Activated CD4-positive, alpha-beta T cell treated with anti-CD3 and anti-CD28 coated beads for 36 hours (primary cell): ENCODE results near the gene CWC27. TPM values are rescaled to one million over a fixed set of nuclear protein-coding genes. Genes with fewer than 3 reads are reported as not detected.

Experiments used
- ATAC-seq: fragments of 200-7000 bp; cut with Tn5 transposase; one replicate; pipeline ENCODE4 v1.10.0; 2021; ENCODE audit warnings: mild to moderate bottlenecking, moderate library complexity
- CTCF ChIA-PET: fragments of 350-600 bp; sonication (Branson Sonifier 250); formaldehyde crosslinking; loops from one replicate; lab custom pipeline; 2021; ENCODE audit warnings: antibody characterized with exemption; lab: Charles Lee
- POLR2A ChIA-PET: fragments of 350-600 bp; sonication (Branson Sonifier 250); formaldehyde crosslinking; loops from one replicate; lab custom pipeline; 2021; ENCODE audit warnings: antibody characterized with exemption, inconsistent platforms; lab: Charles Lee
- DNase-seq: peaks from one replicate; pipeline ENCODE4 v3.0.0-alpha.2; 2020
- H3K27ac Mint-ChIP-seq: one replicate; pipeline ENCODE4 v1.8.0; 2021; ENCODE audit warnings: mixed read lengths
- H3K27me3 Mint-ChIP-seq: one replicate; pipeline ENCODE4 v1.8.0; 2021; ENCODE audit warnings: mixed read lengths
- H3K36me3 Mint-ChIP-seq: one replicate; pipeline ENCODE4 v1.8.0; 2021; ENCODE audit warnings: low read depth, mixed read lengths
- H3K4me1 Mint-ChIP-seq: one replicate; pipeline ENCODE4 v1.8.0; 2021; ENCODE audit warnings: mixed read lengths
- H3K4me3 Mint-ChIP-seq: one replicate; pipeline ENCODE4 v1.8.0; 2021; ENCODE audit warnings: mild to moderate bottlenecking, moderate library complexity, mixed read lengths
- H3K9me3 Mint-ChIP-seq: one replicate; pipeline ENCODE4 v1.8.0; 2021; ENCODE audit warnings: low read depth, mixed read lengths
- intact Hi-C, 2 experiments: fragments of 100-400 bp; cut with DNase I in 1 of 2; cut with micrococcal nuclease in 1 of 2; formaldehyde crosslinking; loops; one replicate each; pipeline versions ENCODE4 v1.14.2 to v1.15.1; 2022 to 2024; cut with DNase I, micrococcal nuclease
- total RNA-seq, 2 experiments: library from RNA; stranded (reverse); gene quantifications; one replicate each; pipeline ENCODE4 v1.2.3, GENCODE V29; 2021

CWC27 gene
- total RNA-seq, 2 experiments from 2014 or later: 35.4 to 35.8 TPM

DNA sequence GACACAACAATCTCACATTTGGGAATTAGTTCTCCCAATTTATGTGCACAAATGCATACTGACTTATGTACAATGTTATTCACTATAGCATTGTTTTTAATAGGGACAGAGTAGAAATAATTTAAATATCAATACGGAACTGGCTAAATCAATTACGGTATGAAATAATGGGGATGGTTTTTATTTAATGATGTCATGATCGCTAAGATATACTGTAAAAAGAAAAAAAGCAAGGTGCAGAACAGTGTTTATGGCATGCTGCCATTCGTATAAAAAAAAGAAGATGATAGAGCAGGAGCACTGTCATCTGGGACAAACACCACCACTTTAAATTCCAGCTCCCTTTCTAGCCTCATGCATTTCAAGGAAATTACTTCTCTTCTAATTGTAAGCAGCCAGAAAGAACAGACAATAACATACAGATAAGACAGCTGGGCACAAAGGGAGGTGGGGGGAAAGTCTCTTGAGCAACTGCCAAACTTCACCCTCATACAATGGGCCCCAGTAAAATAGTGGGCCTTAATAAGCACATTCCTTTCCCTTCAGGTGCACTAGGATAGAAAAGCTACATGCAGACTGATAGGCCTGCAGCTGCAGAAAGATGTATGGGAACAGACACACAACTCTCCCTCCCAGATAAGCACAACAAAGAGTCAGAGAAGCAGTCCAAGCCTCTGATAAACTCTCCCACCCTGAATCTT, 8.6 kb upstream of the CWC27 start:
- DNase-seq: no peak
- CTCF ChIA-PET: no interaction called here
- no peak for ATAC-seq
- intact Hi-C loops: no loop called here
- POLR2A ChIA-PET: no interaction called here
- Mint-ChIP-seq H3K27ac (no peak overlapping the region), H3K27me3 (no peaks in the 10 kb centered on the region), H3K4me3 (no peak overlapping the region), H3K36me3 (peaks cover 11% of the 10 kb centered on the region), H3K9me3 (no peaks in the 10 kb centered on the region), H3K4me1 (peaks cover 19% of the 10 kb centered on the region)

DNA sequence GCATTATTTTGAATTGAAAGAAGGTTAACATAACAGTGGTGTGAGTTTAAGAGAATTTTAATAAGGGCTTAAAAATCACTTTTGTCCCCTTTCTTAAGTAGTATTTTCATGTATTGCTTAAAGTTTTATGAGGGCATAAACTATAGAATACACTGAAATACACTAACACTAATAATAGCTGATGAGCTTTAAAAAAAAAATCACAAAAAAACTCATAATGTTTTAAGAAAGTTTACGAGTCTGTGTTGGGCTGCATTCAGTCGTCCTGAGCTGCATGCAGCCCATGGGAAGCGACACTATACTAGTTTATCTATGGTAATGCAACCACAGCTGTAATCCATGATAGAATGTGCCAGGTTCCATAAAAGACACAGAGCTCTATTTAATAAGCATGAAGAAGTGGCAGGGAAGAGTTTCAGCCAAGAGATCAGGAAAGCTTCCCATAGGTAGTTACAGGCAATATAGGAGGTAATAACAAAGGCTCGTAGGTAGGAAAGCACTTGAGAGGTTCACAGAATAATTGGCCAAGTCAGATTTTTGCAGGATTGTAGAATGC, 4.7 kb upstream of the CWC27 start:
- H3K4me3 Mint-ChIP-seq: no peak overlapping the region
- no peaks in the 10 kb centered on the region for H3K27me3 Mint-ChIP-seq
- ChIA-PET CTCF (interaction anchor here (0.6 to 1.0 kb wide), 2 partner anchors 9 to 253 kb away, joined by 3 to 4 read pairs; no protein-coding TSS in a partner anchor), POLR2A (no interaction called here)
- H3K36me3 Mint-ChIP-seq: peaks cover 22% of the 10 kb centered on the region
- intact Hi-C loops: no loop called here
- H3K27ac Mint-ChIP-seq: no peak overlapping the region
- H3K9me3 Mint-ChIP-seq: no peaks in the 10 kb centered on the region
- DNase-seq (no peak), ATAC-seq (no peak)
- peaks cover 31% of the 10 kb centered on the region for H3K4me1 Mint-ChIP-seq

GRCh38 chr5:64765804-64766504, 2.8 kb upstream of the CWC27 start:
- Mint-ChIP-seq H3K27ac (peak overlapping the region; percentile 56), H3K27me3 (no peaks in the 10 kb centered on the region), H3K4me3 (no peak overlapping the region), H3K36me3 (peaks cover 18% of the 10 kb centered on the region), H3K4me1 (peaks cover 37% of the 10 kb centered on the region), H3K9me3 (no peaks in the 10 kb centered on the region)
- intact Hi-C loops: loop anchor here (5.0 kb wide), 4 partner anchors 129 to 1376 kb away; partner anchors contain the start of genes ADAMTS6 (in 1 of the 2), CENPK (in 1 of the 2), PPWD1 (in 1 of the 2) and SREK1 (in 1 of the 2)
- ChIA-PET CTCF (interaction anchor here (0.9 to 1.3 kb wide), 3 partner anchors 12 to 18 kb away, joined by 3 read pairs; no protein-coding TSS in a partner anchor), POLR2A (no interaction called here)
- DNase-seq (no peak), ATAC-seq (no peak)

- Mint-ChIP-seq H3K4me1 (peaks cover 39% of the 10 kb centered on the region), H3K4me3 (peak overlapping the region; percentile 91), H3K36me3 (peaks cover 16% of the 10 kb centered on the region), H3K9me3 (no peaks in the 10 kb centered on the region), H3K27ac (peak overlapping the region; percentile 0), H3K27me3 (no peaks in the 10 kb centered on the region)
- ATAC-seq (no peak), DNase-seq (no peak)
- CTCF ChIA-PET: interaction anchor here (1.0 to 1.3 kb wide), 2 partner anchors 15 to 18 kb away, joined by 3 read pairs; no protein-coding TSS in a partner anchor
- POLR2A ChIA-PET: interaction anchor here (1.1 kb wide), 1 partner anchor 16 kb away, joined by 3 read pairs; no protein-coding TSS in a partner anchor
- intact Hi-C loops: loop anchor here (5.0 kb wide), 4 partner anchors 130 to 1375 kb away; partner anchors contain the start of genes ADAMTS6 (in 1 of the 2), CENPK (in 1 of the 2), PPWD1 (in 1 of the 2) and SREK1 (in 1 of the 2)
Observed at GRCh38 chr5:64766941-64767340, 1.8 kb upstream of the CWC27 start.

DNA sequence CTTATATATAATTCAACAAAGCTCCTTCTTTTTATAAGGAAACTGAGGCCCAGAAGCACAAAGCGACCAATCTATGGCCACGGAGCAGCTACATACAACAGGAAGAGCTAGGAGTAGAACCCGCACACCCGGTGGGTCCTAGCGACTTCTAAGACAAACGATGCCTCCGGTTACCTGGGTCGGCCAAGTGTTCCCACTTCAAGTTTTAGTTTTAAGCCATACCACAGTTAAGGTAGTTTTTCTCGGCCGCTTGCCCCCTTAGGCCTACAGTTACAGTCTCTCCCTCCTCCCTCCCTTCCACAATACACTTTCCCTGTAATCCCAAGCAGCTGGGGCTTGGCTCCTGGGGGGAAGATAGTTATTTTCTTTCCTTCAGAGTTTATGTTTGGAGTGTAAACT, 772 bp upstream of the CWC27 start:
- peak; percentile 22 for ATAC-seq
- POLR2A ChIA-PET: interaction anchor here (1.1 kb wide), 2 partner anchors 11 to 17 kb away, joined by 3 read pairs; no protein-coding TSS in a partner anchor
- Mint-ChIP-seq H3K4me3 (peak overlapping the region; percentile 91), H3K27me3 (no peaks in the 10 kb centered on the region), H3K27ac (peak overlapping the region; percentile 95), H3K9me3 (no peaks in the 10 kb centered on the region), H3K4me1 (peaks cover 41% of the 10 kb centered on the region), H3K36me3 (peaks cover 16% of the 10 kb centered on the region)
- DNase-seq: peak; percentile 46
- intact Hi-C loops: loop anchor here (1.0 to 5.0 kb wide), 6 partner anchors 131 to 1374 kb away; partner anchors contain the start of genes ADAMTS6 (in 1 of the 2), CENPK (in 1 of the 2), PPWD1 (in 1 of the 2) and SHLD3 (in 1 of the 2)
- CTCF ChIA-PET: interaction anchor here (0.5 to 2.3 kb wide), 8 partner anchors 9 to 1473 kb away, joined by 3 to 10 read pairs (median 4); no protein-coding TSS in a partner anchor

DNA sequence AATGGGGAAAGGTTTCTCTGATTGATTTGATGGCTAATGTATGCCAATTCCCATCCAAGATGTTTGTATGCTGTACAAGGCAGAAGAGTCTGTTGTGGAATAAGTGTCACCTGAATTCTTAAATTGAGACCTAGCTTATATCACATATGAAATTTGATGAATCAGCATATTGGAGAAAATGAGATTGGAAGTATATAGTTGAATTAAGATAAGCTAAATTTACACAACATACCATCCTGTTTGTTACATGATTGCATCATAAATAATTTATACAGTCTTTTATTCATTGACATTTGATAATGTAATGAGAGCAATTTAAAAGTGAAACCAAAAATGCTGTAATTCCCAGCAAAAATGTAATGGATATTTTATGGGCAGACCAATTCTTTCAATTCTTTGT, 1.1 kb downstream of the CWC27 start:
- POLR2A ChIA-PET: no interaction called here
- Mint-ChIP-seq H3K27ac (no peak overlapping the region), H3K4me1 (peaks cover 42% of the 10 kb centered on the region), H3K4me3 (peak overlapping the region; percentile 91), H3K27me3 (no peaks in the 10 kb centered on the region), H3K36me3 (peaks cover 13% of the 10 kb centered on the region), H3K9me3 (no peaks in the 10 kb centered on the region)
- CTCF ChIA-PET: interaction anchor here (0.7 to 2.3 kb wide), 2 partner anchors 13 to 791 kb away, joined by 3 to 10 read pairs; no protein-coding TSS in a partner anchor
- intact Hi-C loops: loop anchor here (1.0 to 5.0 kb wide), 6 partner anchors 133 to 1372 kb away; partner anchors contain the start of genes ADAMTS6 (in 1 of the 2), CENPK (in 1 of the 2), PPWD1 (in 1 of the 2) and SHLD3 (in 1 of the 2)
- DNase-seq: no peak
- ATAC-seq: no peak

DNA sequence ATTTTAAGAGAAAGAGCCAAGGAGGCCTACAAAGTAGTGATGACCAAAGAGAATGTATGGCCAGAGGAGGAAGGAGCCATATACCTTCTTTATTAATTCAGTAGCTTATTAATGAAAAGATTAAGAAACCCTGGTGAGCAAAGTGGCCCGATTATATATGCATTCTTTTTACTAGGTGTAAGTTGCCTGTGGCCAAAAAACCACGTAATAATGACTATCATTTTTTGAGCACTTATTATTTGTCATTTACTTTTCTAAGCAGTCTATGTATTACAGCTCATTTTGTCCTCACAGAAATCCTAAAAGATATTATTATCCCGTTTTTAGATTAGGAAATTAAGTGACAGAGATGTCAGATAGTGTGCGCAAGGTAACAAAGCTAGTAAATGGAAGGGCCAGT, 3.0 kb downstream of the CWC27 start:
- Mint-ChIP-seq H3K27me3 (no peaks in the 10 kb centered on the region), H3K4me1 (peaks cover 33% of the 10 kb centered on the region), H3K27ac (no peak overlapping the region), H3K4me3 (no peak overlapping the region), H3K36me3 (peaks cover 16% of the 10 kb centered on the region), H3K9me3 (no peaks in the 10 kb centered on the region)
- DNase-seq: no peak
- POLR2A ChIA-PET: no interaction called here
- intact Hi-C loops: no loop called here
- ATAC-seq: no peak
- CTCF ChIA-PET: interaction anchor here (1.0 kb wide), 1 partner anchor 12 kb away, joined by 7 read pairs; no protein-coding TSS in a partner anchor

DNA sequence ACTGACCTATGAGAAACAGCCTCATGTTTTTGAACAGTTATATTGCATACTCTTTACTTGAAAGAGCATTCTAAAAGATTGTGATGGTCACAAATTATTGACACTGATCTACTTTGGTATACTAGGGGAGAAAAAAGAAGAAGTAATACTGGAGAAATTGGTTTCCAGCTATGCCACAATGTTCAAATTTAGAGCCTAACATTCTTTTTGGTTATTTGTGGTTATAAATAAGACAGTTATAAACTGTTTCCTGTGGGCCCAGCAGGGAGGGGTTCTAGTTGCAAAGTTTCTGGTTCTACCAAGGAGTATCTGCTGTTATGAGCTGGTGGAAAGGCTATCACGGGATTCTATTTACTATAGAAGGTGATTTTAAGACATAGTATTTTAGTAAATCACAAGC, 4.8 kb downstream of the CWC27 start:
- DNase-seq (no peak), ATAC-seq (no peak)
- ChIA-PET POLR2A (no interaction called here), CTCF (interaction anchor here (1.2 kb wide), 2 partner anchors 9 to 11 kb away, joined by 3 to 6 read pairs; no protein-coding TSS in a partner anchor)
- H3K36me3 Mint-ChIP-seq: peaks cover 13% of the 10 kb centered on the region
- no peaks in the 10 kb centered on the region for H3K9me3 Mint-ChIP-seq
- peaks cover 30% of the 10 kb centered on the region for H3K4me1 Mint-ChIP-seq
- intact Hi-C loops: no loop called here
- no peak overlapping the region for H3K27ac Mint-ChIP-seq
- H3K4me3 Mint-ChIP-seq: no peak overlapping the region
- H3K27me3 Mint-ChIP-seq: no peaks in the 10 kb centered on the region

DNA sequence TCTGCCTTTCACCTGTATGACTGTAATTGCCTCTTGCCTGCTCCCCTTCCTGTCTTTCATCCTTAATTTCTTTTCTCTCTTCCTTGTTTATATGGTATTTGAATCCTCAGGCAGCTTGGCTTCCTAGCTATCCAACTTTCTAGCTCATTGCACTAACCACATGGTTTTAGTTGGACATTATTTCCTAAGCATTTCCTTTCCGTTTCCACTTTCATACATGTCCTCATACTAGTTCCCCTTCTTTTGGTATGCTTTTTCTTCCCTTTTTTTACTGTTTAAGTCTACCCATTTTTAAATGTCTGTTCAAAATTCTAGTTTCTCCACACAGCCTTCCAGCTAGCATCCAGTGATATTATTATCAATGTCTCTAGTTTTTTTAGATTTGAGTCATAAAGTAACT, 6.6 kb downstream of the CWC27 start:
- H3K4me3 Mint-ChIP-seq: no peak overlapping the region
- intact Hi-C loops: loop anchor here in 1 of 2 experiments (2.0 kb wide), 1 partner anchor 34 kb away; no protein-coding TSS in a partner anchor
- POLR2A ChIA-PET: no interaction called here
- CTCF ChIA-PET: interaction anchor here (0.7 to 1.5 kb wide), 5 partner anchors 9 to 138 kb away, joined by 3 to 11 read pairs (median 4); no protein-coding TSS in a partner anchor
- DNase-seq (no peak), ATAC-seq (no peak)
- H3K27ac Mint-ChIP-seq: no peak overlapping the region
- H3K4me1 Mint-ChIP-seq: peaks cover 25% of the 10 kb centered on the region
- H3K27me3 Mint-ChIP-seq: no peaks in the 10 kb centered on the region
- peaks cover 15% of the 10 kb centered on the region for H3K36me3 Mint-ChIP-seq
- H3K9me3 Mint-ChIP-seq: no peaks in the 10 kb centered on the region

DNA sequence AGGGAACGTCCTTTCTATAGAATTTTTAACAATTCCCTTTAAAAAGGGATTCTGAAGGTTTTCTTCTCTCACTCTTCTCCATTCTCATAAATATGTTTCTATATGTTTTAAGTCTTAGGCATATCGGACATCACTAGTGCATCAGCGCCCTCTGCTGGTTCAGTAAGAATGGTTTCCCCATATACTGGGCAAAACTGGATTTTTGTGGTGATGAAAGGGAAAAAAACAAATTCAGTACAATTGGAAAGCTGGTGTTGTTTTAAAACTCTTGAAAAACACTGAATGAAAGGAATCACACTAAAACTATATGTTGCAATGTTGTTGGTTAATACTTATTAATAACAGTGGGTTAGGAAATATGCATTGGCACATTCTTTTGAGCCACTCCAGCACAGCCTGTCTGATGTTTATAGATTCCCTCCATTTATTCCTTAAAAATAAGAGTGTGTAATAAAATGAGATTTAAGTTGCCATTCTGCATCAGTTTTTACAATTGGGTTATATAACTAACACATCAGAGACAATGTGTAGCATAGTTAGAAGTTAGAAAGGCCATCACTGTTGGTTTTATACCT, 15.8 kb downstream of the CWC27 start:
- Mint-ChIP-seq H3K4me1 (peaks cover 6% of the 10 kb centered on the region), H3K4me3 (no peak overlapping the region), H3K36me3 (peaks cover 11% of the 10 kb centered on the region), H3K27ac (no peak overlapping the region), H3K9me3 (no peaks in the 10 kb centered on the region), H3K27me3 (no peaks in the 10 kb centered on the region)
- POLR2A ChIA-PET: no interaction called here
- peak; percentile 85 for DNase-seq
- intact Hi-C loops: loop anchor here (1.0 to 10.0 kb wide), 3 partner anchors 149 to 1380 kb away; no protein-coding TSS in a partner anchor
- CTCF ChIA-PET: interaction anchor here (0.6 to 4.4 kb wide), 16 partner anchors 9 to 741 kb away, joined by 3 to 67 read pairs (median 4); no protein-coding TSS in a partner anchor
- ATAC-seq: peak; percentile 77
